ENCODE results near the gene C1QTNF8. TPM values are rescaled to one million over a fixed set of nuclear protein-coding genes. Genes with fewer than 3 reads are reported as not detected.
A peak's percentile ranks its signal among the peaks of the same experiment; 100 is the strongest.

C1QTNF8 gene
- total RNA-seq, 1 donor from 2014 or later: not detected

DNA sequence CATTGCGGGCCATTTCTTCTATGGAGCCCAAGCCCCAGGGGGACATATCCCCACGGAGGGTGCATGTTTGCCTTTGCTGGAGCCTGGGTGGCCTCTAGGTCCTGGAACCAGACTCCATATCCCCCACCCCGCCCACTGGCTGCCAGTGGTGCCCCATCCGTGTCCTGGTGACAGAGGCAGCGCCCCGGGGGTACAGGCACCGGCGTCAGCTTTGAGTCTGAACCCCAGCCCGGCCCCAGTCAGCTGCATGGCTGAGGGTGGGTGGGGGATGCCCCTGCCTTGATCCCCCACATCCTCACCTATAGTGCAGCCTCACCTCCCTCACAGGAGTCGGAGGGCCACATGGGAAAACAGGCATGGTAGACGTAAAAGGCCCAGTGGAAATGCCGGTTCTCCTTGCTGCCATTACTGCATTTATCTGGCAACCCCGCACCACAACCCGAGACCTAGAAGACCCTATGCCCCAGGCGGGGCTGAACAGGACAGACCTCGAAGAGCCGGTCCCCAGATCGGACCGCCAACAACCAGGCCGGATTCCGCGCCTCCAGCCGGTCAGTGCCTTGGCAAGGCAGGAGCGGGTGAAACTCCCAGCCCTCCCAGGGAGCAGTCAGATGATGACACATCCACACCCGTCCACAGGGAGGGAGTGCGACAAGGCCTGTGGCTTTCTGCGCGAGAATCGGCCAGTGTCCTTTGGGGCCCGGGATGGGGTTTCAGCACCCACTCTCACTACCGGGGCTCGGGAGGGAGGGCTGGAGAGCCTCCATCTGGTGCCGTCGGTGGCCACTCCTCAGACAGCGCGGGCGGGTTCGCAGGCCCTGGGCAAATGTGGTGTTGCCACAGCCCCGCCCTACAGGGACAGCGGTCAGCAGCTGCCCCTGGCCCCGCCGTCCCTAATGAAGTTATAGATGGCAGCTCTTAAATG, 35.4 kb downstream of the C1QTNF8 start:
- DNase-seq (ENCODE audit: low read depth): no peak

DNA sequence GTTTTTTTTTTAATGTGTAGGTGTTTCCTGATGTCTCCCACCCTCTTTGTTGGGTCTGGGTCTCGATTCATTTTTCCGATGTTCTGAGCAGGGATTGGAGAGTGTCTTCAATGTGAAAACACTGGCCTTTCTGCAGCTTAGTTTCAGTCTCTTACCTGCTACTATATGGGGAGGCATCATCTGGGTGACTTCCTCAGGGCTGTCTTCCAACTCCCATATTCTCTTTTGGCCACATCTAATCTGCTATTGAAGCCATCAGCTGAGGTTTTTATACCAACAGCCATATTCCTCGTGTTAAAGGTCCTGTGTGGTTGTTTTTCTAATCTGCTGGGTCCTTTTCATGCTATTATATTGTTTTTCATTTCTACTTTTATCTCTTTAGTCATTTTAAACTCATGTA, 36.7 kb downstream of the C1QTNF8 start:
- DNase-seq (ENCODE audit: low read depth): no peak

DNA sequence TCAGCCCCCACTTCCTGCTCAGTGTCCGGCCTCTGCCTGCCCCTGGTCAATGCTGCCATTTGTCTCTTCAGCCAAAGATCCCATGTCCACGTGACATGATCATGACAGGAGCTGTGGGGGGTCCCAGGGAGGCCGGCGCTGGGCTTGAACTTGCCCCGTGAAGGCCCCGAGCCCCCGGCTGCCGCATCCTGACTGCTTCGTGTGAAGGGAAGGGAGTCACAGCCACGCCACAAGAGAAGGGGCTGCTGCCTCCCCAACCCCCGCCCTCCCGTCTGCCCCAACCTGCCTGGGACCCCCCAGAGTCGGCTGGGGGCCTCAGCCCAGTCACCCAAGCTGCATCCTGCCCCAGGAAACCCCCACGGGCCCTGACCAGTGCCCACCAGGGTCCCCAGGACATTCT, 37.8 kb downstream of the C1QTNF8 start:
- no peak for DNase-seq (ENCODE audit: low read depth)

DNA sequence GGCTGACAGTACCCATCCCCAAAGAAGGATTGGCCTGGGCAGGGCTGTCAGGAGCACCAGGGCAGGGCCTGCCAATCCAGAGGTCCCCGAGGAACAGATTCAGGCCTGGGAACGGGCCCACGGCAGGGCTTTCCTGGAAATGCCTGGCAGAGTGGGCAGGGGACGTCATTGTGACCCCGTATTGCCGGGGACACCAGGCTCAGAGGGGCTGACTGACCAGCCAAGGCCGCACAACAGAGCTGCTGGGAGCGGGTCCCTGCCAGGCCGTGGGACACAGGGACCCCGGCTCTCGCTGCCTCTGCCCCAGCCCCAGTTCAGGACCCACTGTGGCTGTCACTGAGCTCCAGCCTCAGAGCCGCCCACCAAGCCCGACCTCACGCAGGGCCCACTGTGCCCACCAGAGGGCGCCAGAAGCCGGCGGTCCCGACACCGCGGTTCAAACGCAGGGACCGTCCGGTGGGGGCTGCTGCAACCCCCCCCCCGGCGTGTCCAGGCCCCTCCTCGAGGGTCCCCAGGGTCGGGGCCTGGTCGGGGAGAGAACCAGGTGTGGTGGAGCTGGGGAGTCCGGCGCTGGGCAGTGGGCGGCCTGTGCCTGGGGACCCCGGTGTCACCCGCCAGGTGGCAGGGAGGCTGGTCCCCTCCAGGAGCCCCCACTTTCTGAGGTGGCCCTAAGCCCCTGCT, 38.7 kb downstream of the C1QTNF8 start:
- no peak for DNase-seq (ENCODE audit: low read depth)

DNA sequence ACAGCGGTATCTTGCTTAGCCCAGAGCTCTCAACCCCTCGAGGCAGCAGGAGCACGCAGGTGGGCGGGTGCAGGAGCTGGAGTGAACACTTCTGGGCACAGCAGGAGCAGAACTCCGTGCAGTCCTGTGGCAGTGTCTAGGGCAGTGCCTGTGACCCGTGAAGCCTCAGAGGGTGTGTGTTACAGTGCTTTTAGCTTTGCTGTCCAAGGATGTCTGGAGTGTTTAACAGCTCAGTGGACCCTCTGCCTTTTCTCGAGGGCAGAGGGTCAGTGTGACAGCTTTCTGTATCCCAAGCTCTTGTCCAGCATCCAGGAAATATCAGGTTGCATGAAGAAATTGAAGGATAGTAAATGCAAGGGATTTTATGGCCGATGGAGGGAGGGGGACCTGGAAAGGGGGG, 39.8 kb downstream of the C1QTNF8 start:
- no peak for DNase-seq (ENCODE audit: low read depth)

DNA sequence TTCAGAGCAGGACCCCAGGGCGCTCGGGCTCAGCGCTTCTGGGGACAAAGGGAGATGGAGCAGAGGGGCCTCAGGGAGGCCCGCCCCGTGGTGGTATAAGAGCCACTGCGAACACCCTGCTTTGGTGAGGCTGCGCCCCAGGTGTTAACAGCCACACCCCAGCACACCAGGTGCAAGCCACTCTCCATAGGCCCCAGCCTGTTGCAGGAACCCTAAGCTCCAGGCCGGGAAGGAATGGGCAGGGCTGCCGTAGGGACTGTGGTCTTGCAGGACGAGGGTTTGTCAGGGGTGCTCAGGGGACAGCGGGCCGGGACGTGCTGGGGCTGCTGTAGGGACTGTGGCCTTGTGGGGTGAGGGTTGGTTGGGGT, 40.5 kb downstream of the C1QTNF8 start:
- no peak for DNase-seq (ENCODE audit: low read depth)

DNA sequence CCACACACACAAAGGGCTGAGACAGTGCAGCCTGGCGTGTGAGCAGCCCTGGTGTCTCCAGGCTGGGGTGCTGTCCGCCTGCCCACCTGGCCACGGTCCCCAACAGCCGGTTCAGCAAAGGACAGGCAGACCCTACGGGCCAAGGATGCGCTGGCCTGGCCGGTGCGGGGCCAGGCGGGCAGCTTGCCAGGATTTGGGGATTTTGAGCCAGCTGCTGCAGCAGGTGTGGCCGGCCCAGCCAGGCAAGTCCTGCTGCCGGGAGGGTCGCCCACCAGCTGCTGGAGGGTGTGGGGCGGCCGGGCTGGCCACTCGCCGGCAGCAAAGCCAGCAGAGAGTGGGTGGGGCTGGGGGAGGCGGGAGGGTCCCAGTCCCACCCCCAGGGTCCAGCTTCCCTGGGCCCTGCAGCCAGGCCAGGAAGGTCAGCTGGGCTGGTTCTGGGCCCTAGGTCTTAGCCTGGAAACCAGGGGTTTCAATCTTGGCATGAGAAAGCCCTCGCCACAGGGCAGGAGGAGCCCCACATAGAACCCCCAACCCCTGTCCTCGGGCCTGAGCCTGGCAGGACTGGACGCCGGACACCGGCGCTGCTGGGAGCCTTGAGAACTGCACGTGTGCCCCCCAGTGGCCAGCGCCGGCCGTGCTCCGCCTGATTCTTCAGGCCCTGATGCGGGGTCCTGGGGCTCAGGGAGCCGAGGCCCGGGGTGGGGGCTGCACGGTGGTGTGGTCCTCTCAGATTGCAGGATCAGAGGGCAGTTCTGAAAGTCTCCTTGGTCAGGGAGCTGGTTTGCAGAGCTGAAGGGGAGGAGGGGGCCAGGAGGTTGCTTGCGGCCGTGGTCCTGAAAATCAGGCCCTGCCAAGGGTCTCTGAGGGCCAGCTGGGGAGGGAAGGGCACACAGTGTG, 41.1 kb downstream of the C1QTNF8 start:
- DNase-seq (ENCODE audit: low read depth): peak; percentile 3

DNA sequence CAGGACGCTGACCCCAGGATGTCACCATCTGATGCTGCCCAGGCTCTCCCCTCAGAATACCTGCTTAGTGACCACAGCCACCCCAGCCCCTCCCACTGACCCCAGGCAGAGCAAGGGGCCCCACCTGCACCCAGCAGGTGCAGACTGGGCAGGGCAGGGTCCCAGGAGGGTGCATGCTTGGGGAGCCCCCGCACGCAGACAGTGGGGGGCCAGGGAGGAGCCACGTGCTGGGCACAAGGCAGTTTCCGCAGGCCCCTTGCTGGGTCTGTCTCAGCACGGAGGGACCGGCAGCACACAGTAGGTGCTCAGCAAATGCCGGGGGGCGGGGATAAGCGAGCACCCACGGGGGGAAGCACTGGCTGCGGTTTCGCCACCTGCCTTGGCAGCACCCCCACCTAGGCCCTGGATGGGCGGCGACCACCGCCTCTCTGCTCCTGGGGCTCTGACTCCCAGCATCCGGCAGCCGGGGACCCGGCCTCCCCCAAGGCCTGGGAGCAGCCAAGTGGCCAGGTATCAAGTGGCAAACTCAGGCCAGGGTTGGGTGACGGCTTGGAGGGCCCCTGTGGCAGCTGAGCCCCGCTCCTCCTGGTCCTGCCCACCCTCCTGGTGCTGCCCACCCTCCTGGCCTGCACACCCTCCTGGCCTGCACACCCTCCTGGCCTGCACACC, 42.2 kb downstream of the C1QTNF8 start:
- DNase-seq (ENCODE audit: low read depth): no peak

DNA sequence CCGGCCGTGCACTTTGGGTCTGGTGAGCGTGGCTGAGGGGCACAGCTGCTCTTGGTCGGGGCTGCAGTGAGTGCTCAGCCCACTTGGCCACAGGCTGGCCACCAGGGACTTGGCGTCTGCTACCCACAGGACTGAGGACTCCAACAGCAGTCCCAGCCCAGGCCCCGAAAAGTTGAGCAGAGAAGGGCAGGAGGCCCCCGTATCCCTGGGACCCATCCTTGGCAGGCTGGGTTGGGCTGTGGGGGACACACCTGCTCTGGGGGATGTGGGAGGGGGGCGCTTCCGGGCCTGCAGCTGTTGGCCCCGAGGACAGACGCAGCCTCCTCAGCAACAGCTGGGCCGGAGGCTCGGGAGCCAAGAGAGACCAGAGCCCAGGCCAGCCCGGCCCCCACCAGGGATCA, 42.9 kb downstream of the C1QTNF8 start:
- DNase-seq (ENCODE audit: low read depth): no peak

DNA sequence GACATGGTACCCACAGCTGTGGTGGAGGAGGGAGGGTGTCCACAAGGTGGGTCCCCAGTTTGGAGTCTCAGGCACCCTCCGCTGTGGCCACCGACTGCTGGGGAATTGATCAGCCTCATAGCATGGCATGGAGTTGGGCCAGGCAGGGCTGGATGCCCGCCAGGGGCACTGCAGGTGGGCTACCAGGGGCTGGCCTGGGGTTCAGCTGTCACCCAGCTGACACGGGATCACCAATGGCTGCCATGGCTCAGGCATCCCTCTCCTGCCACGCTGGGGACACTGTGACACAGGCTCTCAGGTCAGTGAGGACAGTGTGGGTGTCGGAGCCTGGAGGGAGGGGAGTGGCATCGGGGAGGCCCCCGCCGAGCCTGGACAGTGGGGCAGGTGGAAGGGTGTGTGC, 43.3 kb downstream of the C1QTNF8 start:
- DNase-seq (ENCODE audit: low read depth): no peak

DNA sequence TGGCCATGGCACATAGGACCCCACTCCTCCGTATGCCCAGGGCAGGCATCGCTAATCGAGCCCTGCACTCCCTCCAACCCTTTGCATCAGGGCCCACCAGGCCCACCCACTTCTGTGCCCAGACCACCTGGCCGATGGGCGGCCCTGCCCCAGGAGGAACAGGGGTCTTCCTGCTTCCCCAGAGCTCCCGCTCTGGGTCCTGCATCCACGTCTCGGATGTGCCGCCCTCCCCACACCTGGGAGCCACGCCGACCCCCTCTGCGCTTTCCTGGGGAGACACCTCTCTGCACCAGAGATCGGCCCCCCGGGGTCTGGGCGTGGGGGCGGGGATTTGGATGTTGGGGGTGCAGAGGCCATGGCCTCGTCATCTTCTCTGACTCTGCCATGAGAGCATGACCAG, 44.6 kb downstream of the C1QTNF8 start:
- DNase-seq (ENCODE audit: low read depth): no peak

DNA sequence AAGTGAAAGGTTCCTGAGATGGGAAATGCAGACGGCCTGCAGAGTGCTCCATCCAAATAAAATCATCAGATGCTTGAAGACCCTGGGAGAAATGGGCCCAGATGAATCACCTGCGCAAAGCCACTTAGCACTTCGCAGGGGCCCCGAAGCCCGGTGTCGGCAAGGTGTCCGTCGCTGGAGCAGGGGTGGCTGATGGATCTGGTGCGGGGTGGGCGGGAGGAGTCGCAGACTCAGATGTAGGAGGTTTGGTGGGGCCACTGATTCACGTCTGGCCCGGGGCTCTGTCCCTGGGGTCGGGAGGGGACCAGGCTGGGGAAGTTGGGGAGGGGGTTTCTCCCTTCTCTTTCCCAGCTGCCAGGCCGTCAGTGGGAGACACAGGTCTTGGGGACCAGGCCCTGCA, 45.1 kb downstream of the C1QTNF8 start:
- DNase-seq (ENCODE audit: low read depth): no peak

DNA sequence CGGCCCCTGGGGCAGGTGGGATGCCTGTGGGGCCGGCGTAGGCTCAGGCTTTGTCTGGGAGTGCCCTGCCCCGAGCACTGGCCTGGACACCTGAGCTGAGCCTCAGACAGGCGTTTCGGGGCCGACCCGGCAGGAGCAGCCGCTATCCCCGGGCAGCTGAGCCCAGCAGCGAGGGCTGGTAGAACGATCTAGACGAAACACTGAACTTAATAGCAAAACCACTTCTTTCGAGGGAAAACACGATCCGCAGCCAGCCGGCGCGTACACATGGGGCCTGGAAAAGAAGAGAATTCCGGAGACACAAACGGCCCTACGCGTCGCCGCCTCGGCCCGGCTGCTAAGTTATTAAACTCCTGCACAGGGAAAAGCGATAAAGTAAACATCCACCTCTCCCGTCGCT, 45.5 kb downstream of the C1QTNF8 start:
- no peak for DNase-seq (ENCODE audit: low read depth)

DNA sequence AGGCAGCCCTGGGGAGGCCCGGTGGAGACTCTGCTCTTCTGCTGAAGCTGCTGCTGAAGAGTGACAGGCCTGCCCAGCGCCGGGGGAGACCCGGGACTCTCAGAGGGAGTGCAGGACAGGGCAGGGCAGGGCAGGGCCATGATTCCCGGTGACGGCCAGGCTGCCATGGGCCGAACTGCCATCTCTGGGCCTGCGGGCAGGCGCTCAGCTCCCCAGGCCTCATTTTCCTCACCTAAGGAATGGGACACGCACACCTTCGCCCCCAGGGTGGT, 46.1 kb downstream of the C1QTNF8 start:
- DNase-seq (ENCODE audit: low read depth): no peak

DNA sequence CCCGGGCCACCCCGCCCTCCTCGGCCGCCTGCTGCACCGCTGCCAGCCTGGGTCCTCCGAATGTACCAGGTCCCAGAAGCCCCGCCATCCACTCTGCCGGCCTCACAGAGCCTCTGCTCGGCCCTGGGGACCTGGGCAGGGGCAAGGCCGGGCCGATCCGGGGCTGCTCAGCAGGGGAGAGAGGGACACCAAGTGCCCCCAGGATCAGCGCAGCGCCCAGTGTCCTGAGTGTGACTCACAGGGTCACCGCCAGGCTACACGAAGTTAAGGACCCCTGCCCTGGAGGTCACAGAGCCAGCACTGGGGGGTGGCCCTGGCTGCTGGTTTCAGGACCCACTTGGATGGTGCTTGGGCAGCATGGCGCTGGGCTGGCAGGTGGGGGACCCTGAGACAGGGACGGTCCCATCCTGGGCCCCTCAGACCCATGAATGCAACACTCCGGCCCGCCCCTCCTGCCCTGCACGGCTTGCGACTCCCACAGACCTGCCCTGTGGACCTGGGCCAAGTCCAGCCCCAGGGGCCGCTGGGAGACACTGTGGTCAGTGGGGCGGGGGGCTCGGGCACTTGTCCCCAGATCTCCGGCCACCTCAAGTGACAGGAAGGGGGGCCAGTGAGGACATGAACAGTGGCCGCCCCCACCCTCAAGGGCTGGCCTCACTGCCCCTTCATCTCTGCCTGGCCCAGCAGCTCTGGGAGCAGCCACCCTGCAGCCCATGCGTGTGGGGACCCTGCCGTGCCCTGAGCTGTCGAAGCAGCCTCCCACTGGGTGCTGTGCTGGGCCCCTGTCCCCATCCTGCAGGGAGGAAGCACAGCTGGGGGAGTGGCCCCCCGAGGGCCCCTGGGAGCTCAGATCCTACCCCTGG, 46.7 kb downstream of the C1QTNF8 start:
- DNase-seq (ENCODE audit: low read depth): no peak

DNA sequence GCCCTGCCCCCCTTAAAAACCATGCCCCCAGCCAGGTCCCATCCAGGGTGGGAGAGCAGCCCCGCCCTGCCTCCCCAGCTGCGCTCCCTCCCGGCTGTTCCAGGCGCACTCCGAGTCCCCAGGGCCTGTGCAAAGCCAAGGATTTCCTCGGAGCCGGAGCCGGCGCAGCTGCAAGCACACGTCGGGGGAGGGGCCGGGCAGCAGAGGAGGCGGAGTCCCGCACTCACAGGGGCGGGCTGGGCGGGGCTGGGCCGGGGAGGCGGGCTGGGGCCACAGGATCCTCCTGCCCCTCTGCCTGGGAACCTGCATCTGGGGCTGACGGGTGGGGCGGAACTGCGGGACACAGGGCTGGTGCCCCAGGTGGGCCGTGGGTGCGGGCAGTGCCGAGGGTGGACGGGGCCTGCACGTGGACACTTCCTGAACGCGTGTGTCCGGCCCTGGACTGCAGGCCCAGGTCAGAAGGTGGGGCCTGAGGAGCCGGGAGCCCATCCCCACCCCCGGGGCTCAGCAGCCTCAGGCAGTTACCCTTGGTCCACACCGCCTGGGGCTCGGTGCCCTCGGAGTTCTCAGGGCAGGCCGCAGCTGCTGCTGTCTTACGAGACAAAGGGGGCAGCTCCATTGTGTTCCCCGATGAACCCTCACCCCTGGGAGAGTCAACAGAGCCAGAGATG, 47.5 kb downstream of the C1QTNF8 start:
- no peak for DNase-seq (ENCODE audit: low read depth)

DNA sequence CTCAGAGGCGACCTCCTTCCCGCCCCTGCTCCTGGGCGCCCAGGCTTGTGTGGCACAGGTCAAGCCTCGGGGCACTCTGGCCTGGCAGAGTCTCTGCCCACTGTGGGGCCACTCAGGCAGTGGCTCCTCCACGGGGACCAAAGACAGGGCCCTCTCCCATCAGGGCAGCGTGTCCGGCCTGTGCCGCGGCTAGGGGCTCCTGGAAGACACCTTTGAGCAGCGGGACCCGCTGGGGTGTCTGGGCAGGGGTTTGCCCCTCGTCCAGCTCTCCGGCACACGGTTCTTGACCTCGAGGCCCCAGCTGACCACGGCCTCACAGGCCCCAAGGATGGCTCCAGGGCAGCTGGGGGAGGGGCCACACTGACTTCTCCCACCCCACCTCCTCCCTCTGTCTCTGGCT, 48.2 kb downstream of the C1QTNF8 start:
- DNase-seq (ENCODE audit: low read depth): no peak

DNA sequence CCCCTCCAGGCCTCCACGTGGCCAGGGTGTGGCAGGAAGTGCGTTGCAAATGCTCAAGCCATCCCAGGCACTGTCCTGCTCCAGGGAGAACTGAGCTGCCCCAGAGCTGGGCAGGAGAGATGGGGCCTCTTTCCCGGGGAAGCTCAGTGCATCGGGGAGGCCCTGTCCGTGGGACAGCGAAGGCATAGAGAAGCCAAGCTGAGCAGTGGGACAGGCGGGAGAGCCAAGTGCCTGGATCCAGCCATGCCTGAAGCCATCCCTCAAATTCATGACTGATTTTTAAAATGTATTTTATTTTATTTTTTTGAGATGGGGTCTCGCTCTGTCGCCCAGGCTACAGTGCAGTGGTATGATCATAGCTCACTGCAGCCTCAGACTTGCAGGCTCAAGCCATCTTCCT, 48.9 kb downstream of the C1QTNF8 start:
- DNase-seq (ENCODE audit: low read depth): no peak

DNA sequence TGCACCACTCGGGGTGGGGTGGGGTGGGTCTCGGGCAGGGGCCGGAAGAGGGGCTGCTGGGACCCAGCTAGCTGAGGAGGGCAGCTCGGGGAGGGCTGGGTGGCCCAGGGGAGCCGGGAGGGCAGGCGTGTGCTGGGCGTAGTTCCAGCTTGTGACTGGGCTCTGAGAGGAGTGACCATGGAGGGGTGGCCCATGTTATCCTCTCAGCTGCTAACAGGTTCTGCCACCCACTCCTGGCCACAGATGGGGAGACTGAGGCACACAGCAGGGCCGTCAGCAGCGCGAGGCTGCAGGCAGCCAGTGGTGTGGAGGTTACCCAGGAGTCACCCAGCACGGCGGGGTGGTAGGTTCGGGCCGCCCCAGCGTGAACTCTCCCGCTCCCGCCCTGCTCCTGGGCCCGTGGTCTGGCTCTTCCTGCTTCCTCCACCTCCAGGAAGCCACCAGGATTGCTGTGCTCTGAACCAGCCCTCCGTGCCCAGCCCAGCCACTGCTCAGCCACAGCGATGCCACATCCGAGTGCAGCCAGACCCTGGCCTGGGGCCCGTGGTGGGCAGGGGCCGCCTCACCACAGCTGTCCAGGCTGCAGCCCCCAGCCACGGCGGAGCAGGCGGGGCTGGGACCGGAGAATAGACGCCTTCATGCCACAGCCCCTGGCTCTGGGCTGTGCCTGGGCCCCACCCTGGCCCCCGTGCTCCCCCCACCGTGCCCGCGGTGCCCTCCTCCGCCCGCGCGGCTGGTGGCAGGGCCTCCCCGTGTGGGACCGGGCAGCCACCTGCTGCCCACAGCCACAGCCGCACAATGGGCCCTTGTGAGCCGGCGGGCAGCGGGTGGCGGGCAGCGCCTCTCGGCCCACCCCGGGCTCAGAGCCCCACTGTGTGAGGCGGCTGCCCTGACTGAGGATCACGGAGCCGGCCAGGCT, 49.8 kb downstream of the C1QTNF8 start:
- no peak for DNase-seq (ENCODE audit: low read depth)
